ENCODE data around the gene HLA-DRB5. TPM values are rescaled to one million over a fixed set of nuclear protein-coding genes. Genes with fewer than 3 reads are reported as not detected.

The HLA-DRB5 gene
- total RNA-seq, 4 donors from 2014 or later, result 1.3 to 36.0 TPM; not detected in 2

- H3K9me3 ChIP-seq, result no peaks in the 10 kb centered on the region
- no peaks in the 10 kb centered on the region for H3K36me3 ChIP-seq
- no peak overlapping the region for H3K4me3 ChIP-seq
- no peak overlapping the region for H3K27ac ChIP-seq
- 26% methylated on average over 3 of the region's 3 CpGs for WGBS
- TF ChIP-seq POLR2AphosphoS5 (IDR thresholded peaks at IDR 0.05), result no peak
- TF ChIP-seq EP300 (IDR thresholded peaks at IDR 0.05), result no peak
- no peak for TF ChIP-seq CTCF (IDR thresholded peaks at IDR 0.05)
- no peak for TF ChIP-seq POLR2A (IDR thresholded peaks at IDR 0.05)
- no peaks in the 10 kb centered on the region for H3K27me3 ChIP-seq
- no peaks in the 10 kb centered on the region for H3K4me1 ChIP-seq
- DNase-seq (ENCODE audit: low spot score in 2 of 2), result no peak
Measured at GRCh38 chr6:32501016-32501415, 29.1 kb downstream of the HLA-DRB5 start.

- DNase-seq (ENCODE audit: low spot score in 2 of 2), result no peak
- no peaks in the 10 kb centered on the region for H3K36me3 ChIP-seq
- no peak overlapping the region for H3K4me3 ChIP-seq
- H3K27me3 ChIP-seq, result no peaks in the 10 kb centered on the region
- H3K27ac ChIP-seq, result no peak overlapping the region
- no peaks in the 10 kb centered on the region for H3K9me3 ChIP-seq
- TF ChIP-seq POLR2A (IDR thresholded peaks at IDR 0.05) (no peak), POLR2AphosphoS5 (IDR thresholded peaks at IDR 0.05) (no peak)
- no peaks in the 10 kb centered on the region for H3K4me1 ChIP-seq
Measured at GRCh38 chr6:32492351-32492750, 37.7 kb downstream of the HLA-DRB5 start.

- Histone ChIP-seq H3K27me3 (no peaks in the 10 kb centered on the region), H3K4me3 (no peak overlapping the region), H3K27ac (no peak overlapping the region), H3K36me3 (no peaks in the 10 kb centered on the region), H3K4me1 (no peaks in the 10 kb centered on the region), H3K9me3 (no peaks in the 10 kb centered on the region)
- no peak for DNase-seq (ENCODE audit: low spot score in 2 of 2)
- 44% methylated on average over 1 of the region's 1 CpG for WGBS
- TF ChIP-seq POLR2AphosphoS5 (IDR thresholded peaks at IDR 0.05) (no peak), EP300 (IDR thresholded peaks at IDR 0.05) (no peak), POLR2A (IDR thresholded peaks at IDR 0.05) (no peak), CTCF (IDR thresholded peaks at IDR 0.05) (no peak)
Measured at GRCh38 chr6:32491700-32492099, 38.4 kb downstream of the HLA-DRB5 start.

GRCh38 chr6:32488083-32488482 lies 42.0 kb downstream of the HLA-DRB5 start:
- H3K36me3 ChIP-seq, result no peaks in the 10 kb centered on the region
- no peak overlapping the region for H3K4me3 ChIP-seq
- TF ChIP-seq EP300 (IDR thresholded peaks at IDR 0.05), result no peak
- TF ChIP-seq POLR2AphosphoS5 (IDR thresholded peaks at IDR 0.05), result no peak
- no peak for TF ChIP-seq CTCF (IDR thresholded peaks at IDR 0.05)
- TF ChIP-seq POLR2A (IDR thresholded peaks at IDR 0.05), result no peak
- WGBS, result 43% methylated on average over 1 of the region's 1 CpG
- H3K4me1 ChIP-seq, result no peaks in the 10 kb centered on the region
- peaks cover 5% of the 10 kb centered on the region for H3K27me3 ChIP-seq
- H3K27ac ChIP-seq, result no peak overlapping the region
- no peak for DNase-seq (ENCODE audit: low spot score in 2 of 2)
- H3K9me3 ChIP-seq, result no peaks in the 10 kb centered on the region

GRCh38 chr6:32484614-32484998 lies 45.5 kb downstream of the HLA-DRB5 start:
- 53% methylated on average over 3 of the region's 4 CpGs for WGBS
- no peak overlapping the region for H3K27ac ChIP-seq

More at GRCh38 chr6:32484614-32484998, 45.5 kb downstream of the HLA-DRB5 start:
- Histone ChIP-seq H3K36me3 (no peaks in the 10 kb centered on the region), H3K27me3 (peaks cover 5% of the 10 kb centered on the region), H3K4me1 (no peaks in the 10 kb centered on the region), H3K4me3 (no peak overlapping the region), H3K9me3 (no peaks in the 10 kb centered on the region)
- TF ChIP-seq CTCF (IDR thresholded peaks at IDR 0.05) (no peak), POLR2A (IDR thresholded peaks at IDR 0.05) (no peak)
- no peak for DNase-seq (ENCODE audit: low spot score in 2 of 2)
